AG04449 (cell line): ENCODE results near the gene MAPK9.

Experiments
- CTCF ChIA-PET: fragments of 350-600 bp; formaldehyde crosslinking; extraction: SDS; loops from one replicate; lab custom pipeline; 2021; ENCODE audit warnings: antibody characterized with exemption; lab: Yijun Ruan, JAX
- POLR2A ChIA-PET: fragments of 400-600, 350-600 bp; formaldehyde crosslinking; extraction: SDS; loops from one replicate; lab custom pipeline; 2020; ENCODE audit warnings: antibody characterized with exemption, inconsistent platforms; lab: Yijun Ruan, JAX
- DNase-seq: peaks from one replicate; pipeline ENCODE4 v3.0.0-alpha.2; 2010; ENCODE audit warnings: low read depth, low spot score
- H3K4me3 ChIP-seq: 2 replicates; pipeline ENCODE4 v1.5.1; 2011; ENCODE audit warnings: low read depth, mild to moderate bottlenecking, control low read depth, low read length
- CTCF ChIP-seq: IDR thresholded peaks from one replicate; pipeline ENCODE4 v1.5.1; 2011; ENCODE audit warnings: mild to moderate bottlenecking, moderate library complexity, low read length, control low read depth, inconsistent platforms; ENCODE audit not compliant: insufficient read depth; ENCODE audit errors: missing control alignments

Gene MAPK9

DNA sequence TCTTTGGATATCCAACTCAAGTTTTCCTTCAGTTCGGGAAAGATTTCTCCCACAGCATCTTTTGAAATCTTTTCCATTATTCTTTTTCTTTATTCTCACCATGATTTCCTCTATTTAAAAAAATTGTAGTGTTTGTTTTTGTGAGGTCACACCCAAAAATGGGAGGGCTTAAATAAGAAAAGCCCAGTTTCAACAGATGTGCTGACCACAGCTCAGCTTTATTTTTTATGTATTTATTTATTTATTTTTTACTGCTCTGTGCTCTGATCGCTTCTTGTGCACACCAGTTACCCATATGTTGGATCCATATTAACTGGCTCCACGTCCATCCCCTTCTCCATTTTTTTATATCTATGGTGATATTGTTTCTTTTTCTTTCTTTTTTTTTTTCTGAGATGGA, 41.0 kb upstream of the MAPK9 start:
- POLR2A ChIA-PET, result interaction anchor here (1.5 to 1.9 kb wide), 2 partner anchors 11 to 21 kb away, joined by 5 to 9 read pairs; partner anchors contain the start of gene GFPT2

DNA sequence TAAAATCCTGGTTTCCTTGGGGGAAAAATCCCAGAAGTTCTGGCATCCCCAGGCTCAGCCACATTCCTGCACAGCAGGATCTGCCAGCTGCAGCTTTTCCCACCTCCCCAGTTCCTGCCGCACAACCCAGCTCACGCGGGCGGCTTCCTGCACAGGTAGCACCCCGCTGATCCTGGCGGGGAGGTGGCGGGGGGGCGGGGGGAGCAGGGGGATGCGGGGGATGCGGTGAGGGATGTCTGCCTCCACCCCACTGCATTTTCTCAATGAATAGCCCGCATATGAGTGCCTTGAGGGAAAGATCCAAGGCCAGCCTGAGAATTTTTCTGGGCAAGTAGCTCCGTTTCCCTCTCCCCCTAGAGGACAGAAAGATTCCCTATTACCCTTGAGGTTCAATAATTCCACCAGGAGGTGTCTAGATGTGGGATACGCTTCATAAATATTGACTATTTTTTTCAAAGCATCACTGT, 40.2 kb upstream of the MAPK9 start:
- ChIA-PET POLR2A (interaction anchor here (1.9 kb wide), 1 partner anchor 11 kb away, joined by 9 read pairs; no protein-coding TSS in a partner anchor), CTCF (interaction anchor here (2.4 to 10.7 kb wide), 6 partner anchors 10 to 139 kb away, joined by 9 to 182 read pairs (median 38); no protein-coding TSS in a partner anchor)
- peak; percentile 6 for TF ChIP-seq CTCF
- DNase-seq, result no peak
- H3K4me3 ChIP-seq, result no peak overlapping the region

More for the DNA sequence above, 41.0 kb upstream of the MAPK9 start:
- CTCF ChIA-PET, result interaction anchor here (1.0 to 10.7 kb wide), 10 partner anchors 8 to 138 kb away, joined by 3 to 182 read pairs (median 16); no protein-coding TSS in a partner anchor
- TF ChIP-seq CTCF, result no peak
- H3K4me3 ChIP-seq, result no peak overlapping the region
- no peak for DNase-seq

DNA sequence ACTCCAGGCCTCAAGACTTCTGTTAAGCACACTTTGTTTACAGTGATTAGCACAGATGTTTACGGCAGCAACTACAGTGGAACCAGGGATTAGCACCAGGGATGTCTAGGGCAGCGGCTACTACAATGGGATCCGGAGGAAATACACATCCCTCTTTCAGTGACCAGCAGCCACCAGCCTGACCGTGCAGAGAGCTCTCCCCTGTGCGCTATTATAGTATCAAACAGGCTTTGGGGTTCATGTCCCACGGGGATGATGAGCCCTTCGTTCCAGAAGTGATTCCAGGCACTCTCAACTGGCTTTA, 39.7 kb upstream of the MAPK9 start:
- no peak overlapping the region for H3K4me3 ChIP-seq
- TF ChIP-seq CTCF, result no peak
- POLR2A ChIA-PET, result interaction anchor here (1.2 to 1.9 kb wide), 2 partner anchors 12 to 20 kb away, joined by 4 to 9 read pairs; no protein-coding TSS in a partner anchor
- no peak for DNase-seq
- CTCF ChIA-PET, result interaction anchor here (1.2 to 10.7 kb wide), 8 partner anchors 10 to 139 kb away, joined by 3 to 182 read pairs (median 18); no protein-coding TSS in a partner anchor

DNA sequence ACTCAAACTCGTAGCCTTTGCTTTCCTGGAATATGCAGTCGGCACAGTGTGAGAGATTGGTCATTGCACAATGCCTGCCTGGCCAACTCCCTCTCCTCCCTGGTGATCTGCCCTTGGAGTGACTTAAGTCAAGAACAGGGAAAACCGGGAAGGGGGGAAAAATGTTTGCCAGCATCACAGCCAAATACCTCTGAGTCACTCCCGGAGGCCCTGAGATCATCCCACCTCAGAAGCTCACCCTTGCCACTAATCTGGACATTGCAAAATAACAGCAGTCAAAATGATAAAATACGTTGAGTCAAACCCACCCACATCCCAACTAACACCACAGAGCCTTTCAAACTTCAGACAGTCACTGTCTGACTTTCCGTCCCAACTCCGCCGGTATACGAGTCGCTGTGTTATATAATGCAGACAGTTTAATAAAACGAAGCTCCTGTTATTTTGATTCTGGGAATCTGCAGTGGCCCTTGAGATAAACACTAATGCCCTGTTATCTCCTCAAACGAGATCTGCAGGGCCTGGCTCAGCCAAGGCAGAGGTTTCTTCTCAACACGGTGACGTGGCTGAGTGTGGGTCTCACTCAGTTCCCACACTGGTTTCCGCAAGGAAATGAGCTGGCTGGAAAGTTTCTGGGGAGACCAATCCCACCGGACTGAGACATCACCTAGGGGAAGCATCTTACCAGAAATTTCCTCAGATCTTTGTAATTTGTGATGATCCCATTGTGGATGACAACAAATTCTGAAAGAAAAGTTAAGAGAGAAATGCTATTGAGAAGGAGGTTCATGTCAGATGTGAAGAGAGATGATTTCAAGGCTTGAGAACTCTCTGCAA, 39.1 kb upstream of the MAPK9 start:
- H3K4me3 ChIP-seq, result no peak overlapping the region; the same call in 1 of the 2 replicates
- POLR2A ChIA-PET, result interaction anchor here (0.7 to 1.9 kb wide), 5 partner anchors 12 to 511 kb away, joined by 3 to 9 read pairs (median 4); partner anchors contain the start of genes GFPT2 and SQSTM1
- CTCF ChIA-PET, result interaction anchor here (0.7 to 10.7 kb wide), 10 partner anchors 9 to 913 kb away, joined by 3 to 182 read pairs (median 10); partner anchors contain the start of gene RACK1
- no peak for TF ChIP-seq CTCF
- peak; percentile 91 for DNase-seq

DNA sequence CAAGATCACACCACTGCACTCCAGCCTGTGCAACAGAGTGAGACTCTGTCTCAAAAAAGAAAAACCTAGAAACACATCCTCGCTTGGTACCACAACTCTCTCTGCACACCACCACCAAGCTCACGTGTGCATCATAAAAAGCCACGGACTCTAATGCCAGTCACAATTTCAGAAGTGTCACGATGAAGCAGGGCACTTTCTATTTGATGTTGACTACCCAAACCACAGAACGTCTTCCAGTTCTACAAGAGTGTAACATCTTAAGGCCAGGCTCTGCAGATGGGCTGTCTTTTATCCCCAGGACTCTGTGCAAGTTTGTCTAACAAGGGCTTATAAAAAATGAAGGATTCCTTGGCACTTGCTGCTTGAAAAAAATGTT, 38.4 kb upstream of the MAPK9 start:
- ChIA-PET POLR2A (interaction anchor here (1.2 to 1.3 kb wide), 3 partner anchors 13 to 23 kb away, joined by 3 to 5 read pairs (median 4); partner anchors contain the start of gene GFPT2), CTCF (interaction anchor here (0.7 to 10.7 kb wide), 9 partner anchors 8 to 914 kb away, joined by 3 to 182 read pairs (median 9); partner anchors contain the start of gene RACK1)
- TF ChIP-seq CTCF, result no peak
- H3K4me3 ChIP-seq, result no peak overlapping the region
- no peak for DNase-seq
